Measurements from ENCODE around the gene CROCC. TPM values are rescaled to one million over a fixed set of nuclear protein-coding genes. Genes with fewer than 3 reads are reported as not detected.

The CROCC gene
- total RNA-seq, 3 donors from 2014 or later: 12.2 to 32.5 (median 16.8) TPM

DNA sequence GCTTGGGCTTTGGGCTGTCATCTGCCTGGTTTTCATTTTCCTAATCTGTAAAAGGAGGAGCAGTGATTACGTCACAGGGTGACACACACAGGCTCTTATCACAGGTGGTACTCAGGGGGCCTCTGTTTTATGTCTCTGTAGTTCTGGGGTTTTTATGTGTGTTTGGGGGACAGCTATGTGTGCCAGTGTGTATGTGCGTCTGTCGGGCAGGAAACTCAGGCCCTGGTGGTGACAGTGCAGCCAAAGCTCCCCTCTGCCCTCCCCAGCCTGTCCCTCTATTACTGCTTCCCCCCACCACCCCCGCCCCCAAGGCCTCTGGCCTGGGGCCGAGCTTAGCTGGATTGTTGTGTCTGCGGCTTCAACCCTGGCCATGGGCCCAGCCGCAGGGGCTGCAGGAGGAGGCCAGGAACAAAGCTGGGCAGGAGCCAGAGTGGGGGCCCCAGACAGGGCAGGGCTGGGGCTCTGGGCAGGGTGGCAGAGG is 45.4 kb downstream of the CROCC start:
- Histone ChIP-seq H3K36me3 (ENCODE audit: low read depth) (no peaks in the 10 kb centered on the region), H3K9me3 (no peaks in the 10 kb centered on the region), H3K4me3 (no peak overlapping the region), H3K4me1 (ENCODE audit: low read depth) (no peaks in the 10 kb centered on the region)
- TF ChIP-seq, protein P1, sequence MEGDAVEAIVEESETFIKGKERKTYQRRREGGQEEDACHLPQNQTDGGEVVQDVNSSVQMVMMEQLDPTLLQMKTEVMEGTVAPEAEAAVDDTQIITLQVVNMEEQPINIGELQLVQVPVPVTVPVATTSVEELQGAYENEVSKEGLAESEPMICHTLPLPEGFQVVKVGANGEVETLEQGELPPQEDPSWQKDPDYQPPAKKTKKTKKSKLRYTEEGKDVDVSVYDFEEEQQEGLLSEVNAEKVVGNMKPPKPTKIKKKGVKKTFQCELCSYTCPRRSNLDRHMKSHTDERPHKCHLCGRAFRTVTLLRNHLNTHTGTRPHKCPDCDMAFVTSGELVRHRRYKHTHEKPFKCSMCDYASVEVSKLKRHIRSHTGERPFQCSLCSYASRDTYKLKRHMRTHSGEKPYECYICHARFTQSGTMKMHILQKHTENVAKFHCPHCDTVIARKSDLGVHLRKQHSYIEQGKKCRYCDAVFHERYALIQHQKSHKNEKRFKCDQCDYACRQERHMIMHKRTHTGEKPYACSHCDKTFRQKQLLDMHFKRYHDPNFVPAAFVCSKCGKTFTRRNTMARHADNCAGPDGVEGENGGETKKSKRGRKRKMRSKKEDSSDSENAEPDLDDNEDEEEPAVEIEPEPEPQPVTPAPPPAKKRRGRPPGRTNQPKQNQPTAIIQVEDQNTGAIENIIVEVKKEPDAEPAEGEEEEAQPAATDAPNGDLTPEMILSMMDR (IDR thresholded peaks at IDR 0.05): no peak
- DNase-seq (peak in 1 of 3 donors; percentile 50), ATAC-seq (no peak)
- intact Hi-C loops (cut with DNase I, micrococcal nuclease): no loop called here

DNA sequence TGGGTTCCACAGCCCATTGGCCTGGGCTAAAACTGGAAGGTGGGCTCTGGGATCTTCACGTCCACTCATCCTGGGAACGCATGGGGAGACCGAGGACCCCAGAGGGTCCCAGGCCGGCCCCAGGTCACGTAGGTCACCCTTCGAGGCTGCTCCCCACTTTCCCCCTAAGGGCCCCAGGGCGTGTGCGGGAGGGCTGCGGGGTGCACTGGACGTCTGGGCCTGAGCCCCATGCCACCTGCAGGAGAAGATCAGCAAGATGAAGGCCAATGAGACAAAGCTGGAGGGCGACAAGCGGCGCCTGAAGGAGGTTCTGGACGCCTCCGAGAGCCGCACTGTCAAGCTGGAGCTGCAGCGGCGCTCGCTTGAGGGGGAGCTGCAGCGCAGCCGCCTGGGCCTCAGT is 46.2 kb downstream of the CROCC start:
- no peak overlapping the region for H3K4me3 ChIP-seq
- H3K36me3 ChIP-seq (ENCODE audit: low read depth): no peaks in the 10 kb centered on the region
- no peaks in the 10 kb centered on the region for H3K9me3 ChIP-seq
- ATAC-seq (no peak), DNase-seq (no peak)
- intact Hi-C loops (cut with DNase I, micrococcal nuclease): no loop called here
- H3K4me1 ChIP-seq (ENCODE audit: low read depth): no peaks in the 10 kb centered on the region
- TF ChIP-seq, protein P1 (IDR thresholded peaks at IDR 0.05): no peak

DNA sequence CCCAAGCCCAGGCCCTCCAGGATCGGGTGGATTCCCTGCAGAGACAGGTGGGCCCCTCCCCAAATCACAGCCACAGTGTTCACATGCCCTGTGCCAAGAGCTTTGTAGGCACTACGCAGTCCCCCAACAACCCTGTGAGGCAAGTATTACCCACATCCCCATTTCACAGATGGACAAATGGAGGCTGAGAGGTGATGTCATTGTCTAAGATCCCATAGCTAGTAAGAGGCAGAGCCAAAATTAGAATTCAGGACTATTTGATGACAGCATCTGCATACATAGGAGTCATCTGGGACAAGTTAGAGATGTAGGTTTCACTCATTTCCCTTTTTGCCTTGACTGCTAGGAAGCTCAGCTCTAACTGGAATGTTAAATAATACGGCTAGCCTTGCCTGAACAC is 46.6 kb downstream of the CROCC start:
- ATAC-seq: no peak
- H3K36me3 ChIP-seq (ENCODE audit: low read depth): no peaks in the 10 kb centered on the region

DNA sequence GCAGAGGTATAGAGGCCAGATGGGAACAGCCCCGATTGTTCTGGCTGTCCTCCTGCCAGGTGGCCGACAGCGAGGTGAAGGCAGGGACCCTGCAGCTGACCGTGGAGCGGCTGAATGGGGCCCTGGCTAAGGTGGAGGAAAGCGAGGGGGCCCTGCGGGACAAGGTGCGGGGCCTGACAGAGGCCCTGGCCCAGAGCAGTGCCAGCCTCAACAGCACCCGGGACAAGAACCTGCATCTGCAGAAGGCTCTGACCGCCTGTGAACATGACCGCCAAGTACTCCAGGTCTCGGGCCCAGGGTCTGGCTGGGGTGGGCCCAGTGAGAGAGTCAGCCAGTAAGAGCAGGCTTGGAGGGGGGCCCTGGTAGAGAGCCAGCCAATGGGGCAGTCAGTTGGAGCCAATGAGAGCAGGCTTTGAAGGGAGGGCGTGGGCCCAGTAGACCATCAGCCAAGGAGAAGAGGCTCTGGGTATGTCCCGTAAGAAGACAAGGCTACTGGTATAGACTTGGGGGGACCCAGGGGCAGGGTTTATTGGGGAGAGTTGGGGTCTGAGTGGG is 47.4 kb downstream of the CROCC start:
- intact Hi-C loops (cut with DNase I, micrococcal nuclease): no loop called here
- Histone ChIP-seq H3K9me3 (no peaks in the 10 kb centered on the region), H3K4me3 (no peak overlapping the region), H3K36me3 (ENCODE audit: low read depth) (no peaks in the 10 kb centered on the region), H3K4me1 (ENCODE audit: low read depth) (no peaks in the 10 kb centered on the region)
- DNase-seq: no peak
- ATAC-seq: no peak
- TF ChIP-seq, protein P1 (IDR thresholded peaks at IDR 0.05): no peak

More for the DNA sequence above, 46.6 kb downstream of the CROCC start:
- TF ChIP-seq, protein P1 (IDR thresholded peaks at IDR 0.05): no peak
- intact Hi-C loops (cut with DNase I, micrococcal nuclease): no loop called here
- Histone ChIP-seq H3K4me1 (ENCODE audit: low read depth) (no peaks in the 10 kb centered on the region), H3K4me3 (no peak overlapping the region), H3K9me3 (no peaks in the 10 kb centered on the region)
- DNase-seq: no peak

DNA sequence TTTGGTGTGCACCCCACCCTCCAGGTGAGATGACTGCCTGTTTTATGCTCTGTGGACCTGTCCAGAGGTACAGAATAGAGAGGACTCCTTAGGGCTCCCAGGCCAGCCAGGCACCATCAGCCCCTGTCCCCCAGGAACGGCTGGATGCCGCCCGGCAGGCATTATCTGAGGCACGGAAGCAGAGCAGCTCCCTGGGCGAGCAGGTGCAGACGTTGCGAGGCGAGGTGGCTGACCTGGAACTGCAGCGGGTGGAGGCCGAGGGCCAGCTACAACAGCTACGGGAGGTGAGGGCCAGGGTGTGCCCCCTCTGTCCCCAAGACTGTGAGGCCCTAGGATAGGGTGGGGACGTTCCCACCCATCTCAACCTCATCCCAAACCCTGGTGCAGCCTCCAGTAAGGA is 47.9 kb downstream of the CROCC start:
- no peaks in the 10 kb centered on the region for H3K36me3 ChIP-seq (ENCODE audit: low read depth)
- no peak for ATAC-seq
- TF ChIP-seq, protein P1 (IDR thresholded peaks at IDR 0.05): no peak
- H3K4me1 ChIP-seq (ENCODE audit: low read depth): no peaks in the 10 kb centered on the region
- H3K4me3 ChIP-seq: no peak overlapping the region
- no peak for DNase-seq
- no peaks in the 10 kb centered on the region for H3K9me3 ChIP-seq
- intact Hi-C loops (cut with DNase I, micrococcal nuclease): no loop called here

Measured in mucosa of descending colon (tissue), 3 donors.